ENCODE measurements around the gene IGSF11.

The IGSF11 gene

GRCh38 chr3:119013951-119014350, 20.7 kb downstream of the IGSF11 start:
- DNase-seq (ENCODE audit: low read depth in 1 of 2, low spot score in 1 of 2) = no peak
- no peak overlapping the region for H3K27ac ChIP-seq (replicated peaks)
- TF ChIP-seq GABPA (IDR thresholded peaks at IDR 0.05; ENCODE audit: low read depth) (no peak), POLR2AphosphoS5 (IDR thresholded peaks at IDR 0.05; ENCODE audit: low read depth) (no peak)
- H3K27me3 ChIP-seq (ENCODE audit: insufficient read depth, poor library complexity, severe bottlenecking) = peaks cover 2% of the 10 kb centered on the region
- H3K4me3 ChIP-seq (replicated peaks; ENCODE audit: insufficient read depth, low read length) = no peak overlapping the region

- peaks cover 2% of the 10 kb centered on the region for H3K27me3 ChIP-seq (ENCODE audit: insufficient read depth, poor library complexity, severe bottlenecking)
- DNase-seq (ENCODE audit: low read depth in 1 of 2, low spot score in 1 of 2) = no peak
- TF ChIP-seq REST (IDR thresholded peaks at IDR 0.05; ENCODE audit: insufficient replicate concordance, low read depth) (no peak), CTCF (IDR thresholded peaks at IDR 0.05; ENCODE audit: insufficient read depth, low read length) (no peak), POLR2AphosphoS5 (IDR thresholded peaks at IDR 0.05; ENCODE audit: low read depth) (no peak), GABPA (IDR thresholded peaks at IDR 0.05; ENCODE audit: low read depth) (no peak), SPI1 (IDR thresholded peaks at IDR 0.05; ENCODE audit: borderline replicate concordance, low read depth) (no peak)
- H3K4me3 ChIP-seq (replicated peaks; ENCODE audit: insufficient read depth, low read length) = no peak overlapping the region
- H3K27ac ChIP-seq (replicated peaks) = no peak overlapping the region
These were observed 23.1 kb downstream of the IGSF11 start for GRCh38 chr3:119011528-119011927.

- TF ChIP-seq SPI1 (IDR thresholded peaks at IDR 0.05; ENCODE audit: borderline replicate concordance, low read depth) (no peak), CTCF (IDR thresholded peaks at IDR 0.05; ENCODE audit: insufficient read depth, low read length) (no peak), REST (IDR thresholded peaks at IDR 0.05; ENCODE audit: insufficient replicate concordance, low read depth) (no peak), POLR2AphosphoS5 (IDR thresholded peaks at IDR 0.05; ENCODE audit: low read depth) (no peak), GABPA (IDR thresholded peaks at IDR 0.05; ENCODE audit: low read depth) (no peak)
- H3K4me3 ChIP-seq (replicated peaks; ENCODE audit: insufficient read depth, low read length) = no peak overlapping the region
- no peaks in the 10 kb centered on the region for H3K27me3 ChIP-seq (ENCODE audit: insufficient read depth, poor library complexity, severe bottlenecking)
- no peak overlapping the region for H3K27ac ChIP-seq (replicated peaks)
- DNase-seq (ENCODE audit: low read depth in 1 of 2, low spot score in 1 of 2) = no peak
These were observed 37.5 kb downstream of the IGSF11 start for GRCh38 chr3:118997190-118997589.

- no peak for DNase-seq (ENCODE audit: low read depth in 1 of 2, low spot score in 1 of 2)
These were observed 42.9 kb downstream of the IGSF11 start for GRCh38 chr3:118991775-118992174.

GRCh38 chr3:118990823-118991560, 43.7 kb downstream of the IGSF11 start:
- no peak overlapping the region for H3K4me3 ChIP-seq (replicated peaks; ENCODE audit: insufficient read depth, low read length)
- no peak for DNase-seq (ENCODE audit: low read depth in 1 of 2, low spot score in 1 of 2)
- H3K27me3 ChIP-seq (ENCODE audit: insufficient read depth, poor library complexity, severe bottlenecking) = no peaks in the 10 kb centered on the region
- TF ChIP-seq REST (IDR thresholded peaks at IDR 0.05; ENCODE audit: insufficient replicate concordance, low read depth) (no peak), GABPA (IDR thresholded peaks at IDR 0.05; ENCODE audit: low read depth) (no peak), POLR2AphosphoS5 (IDR thresholded peaks at IDR 0.05; ENCODE audit: low read depth) (no peak), CTCF (IDR thresholded peaks at IDR 0.05; ENCODE audit: insufficient read depth, low read length) (no peak), SPI1 (IDR thresholded peaks at IDR 0.05; ENCODE audit: borderline replicate concordance, low read depth) (no peak)
- H3K27ac ChIP-seq (replicated peaks) = no peak overlapping the region

More at GRCh38 chr3:118991775-118992174, 42.9 kb downstream of the IGSF11 start:
- Histone ChIP-seq H3K4me3 (replicated peaks; ENCODE audit: insufficient read depth, low read length) (no peak overlapping the region), H3K27me3 (ENCODE audit: insufficient read depth, poor library complexity, severe bottlenecking) (no peaks in the 10 kb centered on the region), H3K27ac (replicated peaks) (no peak overlapping the region)
- TF ChIP-seq SPI1 (IDR thresholded peaks at IDR 0.05; ENCODE audit: borderline replicate concordance, low read depth) = no peak
